NCI-H187 (cell line): Measurements from ENCODE around the gene THAP9.

ENCODE experiments used
- DNase-seq, 2 experiments: peaks; one replicate each; lab custom pipeline; 2025; lab: John Stamatoyannopoulos, UW

THAP9 gene

GRCh38 chr4:82965763-82966162 is 65.2 kb downstream of the THAP9 start:
- DNase-seq = no peak

DNA sequence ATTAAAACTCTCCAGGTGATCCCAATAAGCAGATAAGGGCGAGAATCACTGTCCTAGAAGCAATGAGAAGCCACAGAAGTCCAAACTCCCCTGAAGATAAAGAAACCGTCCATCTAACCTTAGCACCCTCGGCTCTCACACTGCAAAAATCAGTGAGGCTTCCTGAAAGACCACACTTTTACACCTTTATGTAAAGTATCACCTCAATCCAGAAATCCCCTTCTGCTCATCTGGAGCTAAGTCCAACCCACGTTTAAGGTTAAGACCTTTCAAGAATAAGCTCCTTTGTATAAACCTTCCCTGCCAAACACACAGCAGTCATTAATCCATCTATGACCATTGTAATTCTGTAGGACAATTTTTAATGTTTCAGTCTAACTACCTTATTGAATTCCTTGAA is 68.4 kb downstream of the THAP9 start:
- DNase-seq = no peak

DNA sequence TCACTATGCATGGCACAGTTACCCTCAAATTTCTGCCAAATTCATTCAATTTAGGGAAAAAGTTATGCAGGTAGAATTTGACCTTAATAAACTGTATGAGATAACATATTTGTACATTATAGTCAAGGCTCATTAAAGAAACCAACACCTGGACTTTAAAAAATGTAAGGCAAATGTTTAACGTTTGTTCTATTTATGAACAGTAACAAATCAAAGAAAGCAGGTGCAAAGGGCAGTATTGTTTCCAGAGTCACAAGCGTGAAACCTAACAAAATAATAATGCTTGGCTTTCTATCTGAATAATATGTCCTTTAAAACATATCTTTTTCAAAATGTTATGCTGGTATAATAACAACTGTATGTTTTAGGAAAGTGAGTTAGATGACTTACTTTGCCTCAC is 68.9 kb downstream of the THAP9 start:
- no peak for DNase-seq
